ENCODE measurements around the gene RALGPS2. TPM values are rescaled to one million over a fixed set of nuclear protein-coding genes. Genes with fewer than 3 reads are reported as not detected.
A peak's percentile ranks its signal among the peaks of the same experiment; 100 is the strongest.

RALGPS2 gene
- total RNA-seq, 1 experiment from 2014 or later: 13.3 TPM

GRCh38 chr1:178942285-178943198, 217.5 kb downstream of the RALGPS2 start:
- H3K27ac Mint-ChIP-seq (ENCODE audit: low read depth, unreplicated experiment): no peak overlapping the region
- ChIA-PET POLR2A (interaction anchor here (0.8 kb wide), 1 partner anchor 9 kb away, joined by 3 read pairs; no protein-coding TSS in a partner anchor), CTCF (interaction anchor here (0.6 to 1.7 kb wide), 3 partner anchors 25 to 267 kb away, joined by 3 read pairs; no protein-coding TSS in a partner anchor)
- H3K27me3 Mint-ChIP-seq (ENCODE audit: insufficient read depth, unreplicated experiment): no peaks in the 10 kb centered on the region
- no peaks in the 10 kb centered on the region for H3K4me1 Mint-ChIP-seq (ENCODE audit: insufficient read depth, unreplicated experiment)
- H3K9me3 Mint-ChIP-seq (ENCODE audit: unreplicated experiment): no peaks in the 10 kb centered on the region
- intact Hi-C loops (cut with micrococcal nuclease): no loop called here
- peak; percentile 18 for DNase-seq (ENCODE audit: unreplicated experiment)
- no peak overlapping the region for H3K4me3 Mint-ChIP-seq (ENCODE audit: unreplicated experiment)
- TF ChIP-seq, protein P1, sequence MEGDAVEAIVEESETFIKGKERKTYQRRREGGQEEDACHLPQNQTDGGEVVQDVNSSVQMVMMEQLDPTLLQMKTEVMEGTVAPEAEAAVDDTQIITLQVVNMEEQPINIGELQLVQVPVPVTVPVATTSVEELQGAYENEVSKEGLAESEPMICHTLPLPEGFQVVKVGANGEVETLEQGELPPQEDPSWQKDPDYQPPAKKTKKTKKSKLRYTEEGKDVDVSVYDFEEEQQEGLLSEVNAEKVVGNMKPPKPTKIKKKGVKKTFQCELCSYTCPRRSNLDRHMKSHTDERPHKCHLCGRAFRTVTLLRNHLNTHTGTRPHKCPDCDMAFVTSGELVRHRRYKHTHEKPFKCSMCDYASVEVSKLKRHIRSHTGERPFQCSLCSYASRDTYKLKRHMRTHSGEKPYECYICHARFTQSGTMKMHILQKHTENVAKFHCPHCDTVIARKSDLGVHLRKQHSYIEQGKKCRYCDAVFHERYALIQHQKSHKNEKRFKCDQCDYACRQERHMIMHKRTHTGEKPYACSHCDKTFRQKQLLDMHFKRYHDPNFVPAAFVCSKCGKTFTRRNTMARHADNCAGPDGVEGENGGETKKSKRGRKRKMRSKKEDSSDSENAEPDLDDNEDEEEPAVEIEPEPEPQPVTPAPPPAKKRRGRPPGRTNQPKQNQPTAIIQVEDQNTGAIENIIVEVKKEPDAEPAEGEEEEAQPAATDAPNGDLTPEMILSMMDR (IDR thresholded peaks at IDR 0.05; ENCODE audit: unreplicated experiment): no peak
- BruUV-seq (replicated peaks): no TSS peak
- no peaks in the 10 kb centered on the region for H3K36me3 Mint-ChIP-seq (ENCODE audit: insufficient read depth, unreplicated experiment)

DNA sequence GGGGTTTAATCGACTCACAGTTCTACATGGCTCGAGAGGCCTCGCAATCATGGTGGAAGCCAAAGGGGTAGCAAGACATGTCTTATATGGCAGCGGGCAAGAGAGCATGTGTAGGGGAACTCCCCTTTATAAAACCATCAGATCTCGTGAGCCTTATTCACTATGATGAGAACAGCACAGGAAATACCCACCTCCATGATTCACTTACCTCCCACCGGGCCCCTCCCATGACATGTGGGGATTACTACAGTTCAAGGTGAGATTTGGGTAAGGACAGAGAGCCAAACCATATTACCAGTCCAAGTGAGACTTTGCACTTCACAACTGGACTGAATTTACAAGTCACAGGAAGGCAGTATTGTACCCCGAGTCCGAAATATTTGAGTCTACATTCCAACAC, 219.7 kb downstream of the RALGPS2 start:
- intact Hi-C loops (cut with micrococcal nuclease): no loop called here
- no peaks in the 10 kb centered on the region for H3K36me3 Mint-ChIP-seq (ENCODE audit: insufficient read depth, unreplicated experiment)
- TF ChIP-seq, protein P1 (IDR thresholded peaks at IDR 0.05; ENCODE audit: unreplicated experiment): no peak
- ChIA-PET CTCF (interaction anchor here (0.8 kb wide), 1 partner anchor 58 kb away, joined by 4 read pairs; no protein-coding TSS in a partner anchor), POLR2A (interaction anchor here (0.7 kb wide), 1 partner anchor 13 kb away, joined by 3 read pairs; no protein-coding TSS in a partner anchor)
- H3K4me3 Mint-ChIP-seq (ENCODE audit: unreplicated experiment): no peak overlapping the region
- H3K27ac Mint-ChIP-seq (ENCODE audit: low read depth, unreplicated experiment): no peak overlapping the region
- no peaks in the 10 kb centered on the region for H3K27me3 Mint-ChIP-seq (ENCODE audit: insufficient read depth, unreplicated experiment)
- DNase-seq (ENCODE audit: unreplicated experiment): no peak
- no peaks in the 10 kb centered on the region for H3K4me1 Mint-ChIP-seq (ENCODE audit: insufficient read depth, unreplicated experiment)
- BruUV-seq (replicated peaks): no TSS peak
- H3K9me3 Mint-ChIP-seq (ENCODE audit: unreplicated experiment): no peaks in the 10 kb centered on the region

DNA sequence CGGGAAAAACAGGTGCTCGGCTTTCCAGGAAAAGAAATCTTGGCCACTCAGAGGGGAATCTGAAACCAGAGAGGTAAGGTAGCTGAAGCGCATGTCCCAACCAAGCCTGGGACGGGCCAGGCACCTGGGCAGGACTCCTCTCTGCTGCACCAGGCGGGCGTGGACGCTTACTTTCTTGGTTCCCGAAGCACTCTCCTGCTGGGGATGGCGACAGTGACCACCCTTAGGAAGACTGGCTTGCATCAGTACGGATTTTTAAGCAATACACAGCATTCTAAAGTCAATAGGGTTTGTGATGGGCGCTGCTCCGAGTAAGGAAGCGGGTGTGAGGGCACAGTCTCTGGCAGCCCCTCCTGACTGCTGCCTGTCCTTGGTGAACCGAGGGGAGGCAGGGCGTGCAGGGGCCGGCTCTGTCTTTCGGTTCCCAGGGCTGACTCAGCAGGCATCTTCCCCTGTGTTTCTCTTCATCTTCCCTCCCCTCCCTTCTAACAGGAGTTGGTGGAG, 220.8 kb downstream of the RALGPS2 start:
- BruUV-seq (replicated peaks): no TSS peak
- Mint-ChIP-seq H3K9me3 (ENCODE audit: unreplicated experiment) (no peaks in the 10 kb centered on the region), H3K4me1 (ENCODE audit: insufficient read depth, unreplicated experiment) (peaks cover 4% of the 10 kb centered on the region), H3K36me3 (ENCODE audit: insufficient read depth, unreplicated experiment) (no peaks in the 10 kb centered on the region), H3K27me3 (ENCODE audit: insufficient read depth, unreplicated experiment) (no peaks in the 10 kb centered on the region), H3K27ac (ENCODE audit: low read depth, unreplicated experiment) (no peak overlapping the region), H3K4me3 (ENCODE audit: unreplicated experiment) (no peak overlapping the region)
- POLR2A ChIA-PET: interaction anchor here (0.7 kb wide), 1 partner anchor 16 kb away, joined by 4 read pairs; no protein-coding TSS in a partner anchor
- intact Hi-C loops (cut with micrococcal nuclease): no loop called here
- TF ChIP-seq, protein P1 (IDR thresholded peaks at IDR 0.05; ENCODE audit: unreplicated experiment): no peak
- no peak for DNase-seq (ENCODE audit: unreplicated experiment)
- CTCF ChIA-PET: interaction anchor here (0.5 kb wide), 1 partner anchor 98 kb away, joined by 4 read pairs; no protein-coding TSS in a partner anchor

GRCh38 chr1:178946416-178946815, 221.4 kb downstream of the RALGPS2 start:
- TF ChIP-seq, protein P1 (IDR thresholded peaks at IDR 0.05; ENCODE audit: unreplicated experiment): no peak
- no TSS peak for BruUV-seq (replicated peaks)
- intact Hi-C loops (cut with micrococcal nuclease): no loop called here
- H3K4me3 Mint-ChIP-seq (ENCODE audit: unreplicated experiment): no peak overlapping the region
- no peak overlapping the region for H3K27ac Mint-ChIP-seq (ENCODE audit: low read depth, unreplicated experiment)
- no peaks in the 10 kb centered on the region for H3K9me3 Mint-ChIP-seq (ENCODE audit: unreplicated experiment)
- H3K36me3 Mint-ChIP-seq (ENCODE audit: insufficient read depth, unreplicated experiment): no peaks in the 10 kb centered on the region
- peaks cover 6% of the 10 kb centered on the region for H3K4me1 Mint-ChIP-seq (ENCODE audit: insufficient read depth, unreplicated experiment)
- DNase-seq (ENCODE audit: unreplicated experiment): no peak
- ChIA-PET POLR2A (interaction anchor here (0.6 kb wide), 1 partner anchor 182 kb away, joined by 5 read pairs; no protein-coding TSS in a partner anchor), CTCF (no interaction called here)
- H3K27me3 Mint-ChIP-seq (ENCODE audit: insufficient read depth, unreplicated experiment): no peaks in the 10 kb centered on the region

Data from MCF 10A (cell line).